DOHH2 (cell line): ENCODE results near the gene WDR49.

Experiments
- H3F3A ChIP-seq: fragments of 200-600 bp; sonication (generic), shearing (Covaris generic); 2 replicates; pipeline ENCODE4 v1.6.0; 2016; ENCODE audit warnings: antibody characterized with exemption, mild to moderate bottlenecking; ENCODE audit not compliant: control insufficient read depth, insufficient read depth
- H3K27ac ChIP-seq: fragments of 200-600 bp; sonication (generic); 2 replicates; pipeline ENCODE4 v1.5.1; 2014; ENCODE audit warnings: low read depth, mild to moderate bottlenecking, low read length, moderate library complexity
- H3K27me3 ChIP-seq: fragments of 200-600 bp; sonication (generic); 2 replicates; pipeline ENCODE4 v1.6.1; 2014; ENCODE audit warnings: mild to moderate bottlenecking, low read length, mixed read lengths; ENCODE audit not compliant: control insufficient read depth
- H3K36me3 ChIP-seq: fragments of 200-600 bp; sonication (generic); 2 replicates; pipeline ENCODE4 v1.6.1; 2014; ENCODE audit warnings: mild to moderate bottlenecking, low read length, moderate library complexity, mixed read lengths; ENCODE audit not compliant: control insufficient read depth
- H3K4me1 ChIP-seq: fragments of 200-600 bp; sonication (generic); 2 replicates; pipeline ENCODE4 v1.6.1; 2014; ENCODE audit warnings: mild to moderate bottlenecking, low read length, mixed read lengths; ENCODE audit not compliant: control insufficient read depth
- H3K4me2 ChIP-seq: fragments of 200-600 bp; sonication (generic); 2 replicates; pipeline ENCODE4 v1.6.0; 2014; ENCODE audit warnings: mild to moderate bottlenecking, low read length, moderate library complexity
- H3K4me3 ChIP-seq: fragments of 200-600 bp; sonication (generic); 2 replicates; pipeline ENCODE4 v1.5.1; 2014; ENCODE audit warnings: mild to moderate bottlenecking, low read length, mixed read lengths
- H3K79me2 ChIP-seq: fragments of 200-600 bp; sonication (generic); 2 replicates; pipeline ENCODE4 v1.6.1; 2014; ENCODE audit warnings: mild to moderate bottlenecking, low read length, mixed read lengths; ENCODE audit not compliant: control insufficient read depth
- H3K9me2 ChIP-seq: fragments of 200-600 bp; sonication (generic); replicated peaks from 2 replicates; pipeline ENCODE4 v1.6.1; 2014; ENCODE audit warnings: mild to moderate bottlenecking, low read length, mixed read lengths; ENCODE audit not compliant: control insufficient read depth
- H3K9me3 ChIP-seq: fragments of 200-600 bp; sonication (generic); 2 replicates; pipeline ENCODE4 v1.6.1; 2014; ENCODE audit warnings: antibody characterized with exemption, low read length, mixed read lengths; ENCODE audit not compliant: control insufficient read depth, insufficient read depth
- H4K20me1 ChIP-seq: fragments of 200-600 bp; sonication (generic); 2 replicates; pipeline ENCODE4 v1.6.0; 2014; ENCODE audit warnings: low read depth, mild to moderate bottlenecking, antibody characterized with exemption, low read length, moderate library complexity; ENCODE audit not compliant: control insufficient read depth, insufficient read depth
- EZH2phosphoT487 ChIP-seq: fragments of 200-600 bp; sonication (generic); IDR thresholded peaks from 2 replicates; pipeline ENCODE4 v1.6.1; 2017; ENCODE audit warnings: borderline replicate concordance, mild to moderate bottlenecking, antibody characterized with exemption, low read length, moderate library complexity, mixed read lengths
- TF ChIP-seq, protein P1 (sequence below): fragments of 200-600 bp; sonication (generic); IDR thresholded peaks from one replicate; pipeline ENCODE4 v1.5.1; 2014; ENCODE audit warnings: antibody characterized with exemption, mild to moderate bottlenecking, low read depth, low read length; ENCODE audit not compliant: poor library complexity, severe bottlenecking

The WDR49 gene

GRCh38 chr3:167691366-167691765, 37.6 kb upstream of the WDR49 start:
- Histone ChIP-seq H3K36me3 (peaks cover 82% of the 10 kb centered on the region), H3K4me1 (peaks cover 24% of the 10 kb centered on the region), H3K9me2 (no peaks in the 10 kb centered on the region), H3K27me3 (no peaks in the 10 kb centered on the region), H4K20me1 (no peaks in the 10 kb centered on the region), H3K27ac (0 out of 2 replicates have a peak overlapping the region, but pooled peaks have one; percentile 30), H3F3A (peaks cover 3% of the 10 kb centered on the region; the same call in 1 of the 2 replicates), H3K9me3 (no peaks in the 10 kb centered on the region), H3K79me2 (no peaks in the 10 kb centered on the region), H3K4me2 (peak overlapping the region; percentile 44), H3K4me3 (no peak overlapping the region; the same call in 1 of the 2 replicates)
- no peak for TF ChIP-seq EZH2phosphoT487

- Histone ChIP-seq H3K9me3 (no peaks in the 10 kb centered on the region), H4K20me1 (no peaks in the 10 kb centered on the region), H3K27ac (no peak overlapping the region), H3K4me2 (no peak overlapping the region), H3K79me2 (no peaks in the 10 kb centered on the region), H3K4me1 (no peaks in the 10 kb centered on the region), H3K9me2 (no peaks in the 10 kb centered on the region), H3K36me3 (peaks cover 59% of the 10 kb centered on the region), H3K4me3 (no peak overlapping the region), H3F3A (peaks cover 3% of the 10 kb centered on the region; the same call in 1 of the 2 replicates), H3K27me3 (no peaks in the 10 kb centered on the region)
- TF ChIP-seq EZH2phosphoT487: no peak
- TF ChIP-seq, protein P1, sequence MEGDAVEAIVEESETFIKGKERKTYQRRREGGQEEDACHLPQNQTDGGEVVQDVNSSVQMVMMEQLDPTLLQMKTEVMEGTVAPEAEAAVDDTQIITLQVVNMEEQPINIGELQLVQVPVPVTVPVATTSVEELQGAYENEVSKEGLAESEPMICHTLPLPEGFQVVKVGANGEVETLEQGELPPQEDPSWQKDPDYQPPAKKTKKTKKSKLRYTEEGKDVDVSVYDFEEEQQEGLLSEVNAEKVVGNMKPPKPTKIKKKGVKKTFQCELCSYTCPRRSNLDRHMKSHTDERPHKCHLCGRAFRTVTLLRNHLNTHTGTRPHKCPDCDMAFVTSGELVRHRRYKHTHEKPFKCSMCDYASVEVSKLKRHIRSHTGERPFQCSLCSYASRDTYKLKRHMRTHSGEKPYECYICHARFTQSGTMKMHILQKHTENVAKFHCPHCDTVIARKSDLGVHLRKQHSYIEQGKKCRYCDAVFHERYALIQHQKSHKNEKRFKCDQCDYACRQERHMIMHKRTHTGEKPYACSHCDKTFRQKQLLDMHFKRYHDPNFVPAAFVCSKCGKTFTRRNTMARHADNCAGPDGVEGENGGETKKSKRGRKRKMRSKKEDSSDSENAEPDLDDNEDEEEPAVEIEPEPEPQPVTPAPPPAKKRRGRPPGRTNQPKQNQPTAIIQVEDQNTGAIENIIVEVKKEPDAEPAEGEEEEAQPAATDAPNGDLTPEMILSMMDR: peak; percentile 68
These were observed 30.7 kb upstream of the WDR49 start for GRCh38 chr3:167684388-167684993.

DNA sequence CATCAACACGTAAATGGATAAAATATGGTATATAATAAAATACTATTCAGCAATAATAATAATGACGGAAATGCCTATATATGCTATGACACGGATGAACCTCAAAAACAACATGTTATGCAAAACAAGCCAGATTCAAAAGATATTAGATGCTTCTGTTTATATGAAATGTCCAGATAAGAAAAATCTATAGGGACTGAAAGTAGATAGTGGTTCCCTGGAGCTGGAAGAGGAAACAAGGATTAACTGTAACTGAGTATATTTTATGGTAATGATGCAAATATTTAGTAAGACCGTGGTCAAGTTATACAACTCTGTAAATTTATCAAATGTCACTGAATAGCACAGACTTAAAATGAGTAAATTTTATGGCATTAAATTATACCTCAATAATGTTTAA, 25.8 kb upstream of the WDR49 start:
- H4K20me1 ChIP-seq: no peaks in the 10 kb centered on the region
- no peaks in the 10 kb centered on the region for H3F3A ChIP-seq
- no peaks in the 10 kb centered on the region for H3K9me2 ChIP-seq
- no peak overlapping the region for H3K4me3 ChIP-seq
- no peaks in the 10 kb centered on the region for H3K4me1 ChIP-seq
- no peak overlapping the region for H3K4me2 ChIP-seq
- no peaks in the 10 kb centered on the region for H3K9me3 ChIP-seq
- H3K79me2 ChIP-seq: no peaks in the 10 kb centered on the region
- H3K36me3 ChIP-seq: peaks cover 32% of the 10 kb centered on the region
- no peaks in the 10 kb centered on the region for H3K27me3 ChIP-seq
- no peak for TF ChIP-seq EZH2phosphoT487
- TF ChIP-seq, protein P1: no peak
- H3K27ac ChIP-seq: no peak overlapping the region

- TF ChIP-seq, protein P1: no peak
- TF ChIP-seq EZH2phosphoT487: no peak
- Histone ChIP-seq H3K4me1 (no peaks in the 10 kb centered on the region), H3K9me2 (no peaks in the 10 kb centered on the region), H3K27ac (no peak overlapping the region), H3K27me3 (no peaks in the 10 kb centered on the region), H3K4me2 (no peak overlapping the region), H3K79me2 (no peaks in the 10 kb centered on the region), H3F3A (no peaks in the 10 kb centered on the region), H3K9me3 (no peaks in the 10 kb centered on the region), H3K4me3 (no peak overlapping the region), H3K36me3 (peaks cover 3% of the 10 kb centered on the region; the same call in 1 of the 2 replicates), H4K20me1 (no peaks in the 10 kb centered on the region)
These were observed 22.1 kb upstream of the WDR49 start for GRCh38 chr3:167675848-167676247.
